GM10248 (cell line): ENCODE results near the gene HSD3B1.
"Not testable (repeated sequence)": the region's sequence is repeated elsewhere in the genome, so short reads cannot be mapped to it uniquely, and the experiment has no call there.

Experiments used
- CTCF ChIA-PET: fragments of 300-600 bp; sonication (Branson Sonifier 250); formaldehyde crosslinking; extraction: SDS; loops from one replicate; lab custom pipeline; 2021; ENCODE audit warnings: antibody characterized with exemption; lab: Yijun Ruan, JAX
- POLR2A ChIA-PET: fragments of 350-650 bp; sonication (Branson Sonifier 250); formaldehyde crosslinking; extraction: SDS; loops from one replicate; lab custom pipeline; 2020; ENCODE audit warnings: antibody characterized with exemption; lab: Yijun Ruan, JAX
- DNase-seq: peaks from one replicate; pipeline ENCODE4 v3.0.0; 2012; ENCODE audit errors: extremely low spot score
- CTCF ChIP-seq: IDR thresholded peaks from 2 replicates; pipeline ENCODE4 v1.5.1; 2012; ENCODE audit warnings: mild to moderate bottlenecking, low read depth; ENCODE audit errors: extremely low read depth, missing control alignments, control extremely low read depth

The HSD3B1 gene

GRCh38 chr1:119546641-119547040 lies 39.6 kb downstream of the HSD3B1 start:
- ChIA-PET CTCF (no interaction called here), POLR2A (no interaction called here)
- no peak for DNase-seq
- no peak for TF ChIP-seq CTCF

DNA sequence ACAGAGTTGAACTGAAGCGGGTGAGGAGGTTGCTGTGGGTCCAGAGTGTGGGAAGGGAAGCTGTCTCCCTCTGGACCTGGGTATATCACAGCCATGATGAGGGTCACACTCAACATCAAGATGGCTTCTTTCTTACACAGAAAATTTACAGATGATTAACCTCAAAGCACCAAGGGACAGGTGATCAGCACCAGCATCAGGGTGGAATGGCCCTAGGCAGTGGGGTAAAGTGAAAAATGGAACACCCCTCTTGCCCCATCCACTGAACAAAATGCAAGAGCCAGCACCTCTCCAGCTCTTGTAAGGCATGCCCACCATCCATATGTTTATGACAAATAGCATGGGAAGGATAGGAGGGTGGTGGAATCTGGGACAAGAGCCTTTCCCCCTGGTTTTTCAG lies 40.3 kb downstream of the HSD3B1 start:
- no peak for DNase-seq
- POLR2A ChIA-PET, result no interaction called here
- no peak for TF ChIP-seq CTCF
- CTCF ChIA-PET, result no interaction called here

GRCh38 chr1:119547805-119548204 lies 40.8 kb downstream of the HSD3B1 start:
- CTCF ChIA-PET, result interaction anchor here (1.0 kb wide), 1 partner anchor 174 kb away, joined by 4 read pairs; no protein-coding TSS in a partner anchor
- POLR2A ChIA-PET, result no interaction called here
- no peak for DNase-seq
- no peak for TF ChIP-seq CTCF

- DNase-seq, result peak; percentile 31
- CTCF ChIA-PET, result interaction anchor here (1.6 to 1.7 kb wide), 2 partner anchors 10 to 127 kb away, joined by 4 to 8 read pairs; no protein-coding TSS in a partner anchor
Observed at GRCh38 chr1:119549719-119550132, 42.7 kb downstream of the HSD3B1 start.

DNA sequence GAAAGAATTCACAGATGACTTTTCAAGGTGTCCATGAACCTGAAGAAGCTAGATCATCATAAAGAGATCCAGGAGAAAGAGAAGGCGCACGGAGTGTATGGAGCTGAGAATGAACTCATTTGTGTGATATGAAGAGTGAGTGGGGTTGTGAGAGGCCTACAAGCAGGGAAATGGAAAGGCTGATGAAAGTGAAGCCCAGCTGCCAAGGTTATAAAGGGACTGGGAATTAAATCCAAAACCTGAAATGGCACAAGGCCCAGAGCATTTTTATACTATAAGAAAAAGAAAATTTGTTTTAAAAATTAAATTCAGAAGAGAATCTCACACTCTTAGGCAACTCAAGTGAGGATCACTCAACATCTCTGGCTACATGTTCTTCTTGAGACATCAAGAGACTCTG lies 43.4 kb downstream of the HSD3B1 start:
- CTCF ChIA-PET, result interaction anchor here (1.6 to 1.7 kb wide), 2 partner anchors 9 to 126 kb away, joined by 4 to 8 read pairs; no protein-coding TSS in a partner anchor
- POLR2A ChIA-PET, result no interaction called here
- no peak for TF ChIP-seq CTCF
- DNase-seq, result no peak

More at GRCh38 chr1:119549719-119550132, 42.7 kb downstream of the HSD3B1 start:
- TF ChIP-seq CTCF, result peak; percentile 45
- POLR2A ChIA-PET, result no interaction called here

GRCh38 chr1:119551218-119551617 lies 44.2 kb downstream of the HSD3B1 start:
- CTCF ChIA-PET, result interaction anchor here (1.6 kb wide), 1 partner anchor 8 kb away, joined by 4 read pairs; no protein-coding TSS in a partner anchor
- no peak for TF ChIP-seq CTCF
- POLR2A ChIA-PET, result no interaction called here
- no peak for DNase-seq

GRCh38 chr1:119552656-119553055 lies 45.6 kb downstream of the HSD3B1 start:
- DNase-seq, POLR2A ChIA-PET, CTCF ChIA-PET: not testable (repeated sequence)

GRCh38 chr1:119553302-119554071 lies 46.5 kb downstream of the HSD3B1 start:
- DNase-seq, POLR2A ChIA-PET: not testable (repeated sequence)
- CTCF ChIA-PET, result interaction anchor here (1.1 kb wide), 1 partner anchor 122 kb away, joined by 3 read pairs; no protein-coding TSS in a partner anchor
